ENCODE measurements around the gene FCN2.

DNA sequence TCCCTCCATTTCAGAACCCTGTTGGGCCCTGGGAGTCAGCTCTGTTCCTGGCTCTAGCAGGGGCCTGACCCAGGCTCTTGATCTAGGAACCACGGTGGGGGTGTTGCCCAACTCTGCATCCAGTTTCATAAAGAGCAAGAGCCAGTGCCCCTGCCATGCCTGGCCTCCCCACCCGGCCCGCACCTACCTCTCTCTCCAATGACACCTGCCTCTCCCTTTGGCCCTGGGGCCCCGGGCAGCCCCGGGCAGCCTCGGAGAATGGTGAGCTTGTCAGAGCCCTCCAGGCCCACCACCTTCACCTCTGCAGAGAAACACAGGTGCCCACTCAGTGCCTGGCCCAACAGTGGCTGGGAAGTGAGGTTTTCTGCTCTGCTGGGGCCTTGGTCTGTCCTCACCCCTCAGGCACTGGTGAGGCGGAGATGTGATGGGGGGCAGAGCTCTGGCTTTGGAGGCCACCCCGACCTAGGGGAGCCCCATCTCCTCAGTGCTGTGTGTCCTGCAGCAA, 35.6 kb downstream of the FCN2 start:
- TF ChIP-seq SIX1 (CRISPR knock-in tag; IDR thresholded peaks at IDR 0.05; ENCODE audit: borderline replicate concordance) (no peak), RELA (CRISPR knock-in tag; IDR thresholded peaks at IDR 0.05) (no peak)
- TF ChIP-seq, protein P1, sequence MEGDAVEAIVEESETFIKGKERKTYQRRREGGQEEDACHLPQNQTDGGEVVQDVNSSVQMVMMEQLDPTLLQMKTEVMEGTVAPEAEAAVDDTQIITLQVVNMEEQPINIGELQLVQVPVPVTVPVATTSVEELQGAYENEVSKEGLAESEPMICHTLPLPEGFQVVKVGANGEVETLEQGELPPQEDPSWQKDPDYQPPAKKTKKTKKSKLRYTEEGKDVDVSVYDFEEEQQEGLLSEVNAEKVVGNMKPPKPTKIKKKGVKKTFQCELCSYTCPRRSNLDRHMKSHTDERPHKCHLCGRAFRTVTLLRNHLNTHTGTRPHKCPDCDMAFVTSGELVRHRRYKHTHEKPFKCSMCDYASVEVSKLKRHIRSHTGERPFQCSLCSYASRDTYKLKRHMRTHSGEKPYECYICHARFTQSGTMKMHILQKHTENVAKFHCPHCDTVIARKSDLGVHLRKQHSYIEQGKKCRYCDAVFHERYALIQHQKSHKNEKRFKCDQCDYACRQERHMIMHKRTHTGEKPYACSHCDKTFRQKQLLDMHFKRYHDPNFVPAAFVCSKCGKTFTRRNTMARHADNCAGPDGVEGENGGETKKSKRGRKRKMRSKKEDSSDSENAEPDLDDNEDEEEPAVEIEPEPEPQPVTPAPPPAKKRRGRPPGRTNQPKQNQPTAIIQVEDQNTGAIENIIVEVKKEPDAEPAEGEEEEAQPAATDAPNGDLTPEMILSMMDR (CRISPR knock-in tag; IDR thresholded peaks at IDR 0.05), result no peak

Data from HepG2 (cell line).